ENCODE results near the gene KBTBD4. TPM values are rescaled to one million over a fixed set of nuclear protein-coding genes. Genes with fewer than 3 reads are reported as not detected.

The KBTBD4 gene
- total and polyA plus RNA-seq, 8 donors: 3.5 to 13.0 (median 6.7) TPM

DNA sequence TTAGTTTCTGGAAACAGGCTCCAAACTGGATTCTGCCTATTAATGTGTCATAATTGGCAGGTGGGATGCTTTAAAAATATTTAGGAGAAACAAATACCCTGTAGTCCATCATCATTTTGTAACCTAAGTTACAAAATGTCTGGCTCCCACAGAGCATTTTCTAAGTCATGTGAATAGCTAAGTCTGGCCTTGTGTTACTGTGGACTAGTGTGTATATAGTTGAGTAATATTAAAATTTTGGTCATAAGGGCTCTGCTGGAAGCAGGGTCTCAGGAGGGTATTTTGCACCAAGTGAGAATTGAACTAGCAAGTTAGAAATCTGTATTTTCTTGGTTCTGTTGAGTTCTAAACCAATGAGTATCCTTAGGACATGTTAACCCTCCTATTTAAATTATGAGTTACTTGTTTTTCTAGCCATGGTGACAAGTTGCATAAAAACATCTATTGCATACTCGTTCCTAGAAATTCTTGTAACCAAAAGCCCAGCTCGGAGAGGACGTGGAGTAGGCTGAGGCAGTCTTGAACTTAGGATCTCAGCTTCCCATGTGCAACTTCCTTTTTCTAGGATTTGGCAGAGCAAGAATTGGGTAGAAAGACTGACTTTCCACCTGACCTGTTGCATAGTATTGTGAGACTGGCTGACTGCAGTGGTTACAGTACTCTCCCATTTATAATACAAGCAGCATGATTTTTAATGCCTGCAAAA lies 8.0 kb downstream of the KBTBD4 start:
- Histone ChIP-seq H3K4me1 (peaks cover 0 to 9% (median 5%) of the 10 kb centered on the region in 3 donors), H3K4me3 (no peak overlapping the region), H3K9me3 (no peaks in the 10 kb centered on the region), H3K36me3 (peaks cover 0 to 27% (median 4%) of the 10 kb centered on the region in 3 donors), H3K27ac (no peak overlapping the region), H3K27me3 (no peaks in the 10 kb centered on the region)
- no peak for DNase-seq
- intact Hi-C loops (cut with DNase I): no loop called here
- FAIRE-seq: no peak
- TF ChIP-seq, protein P1, sequence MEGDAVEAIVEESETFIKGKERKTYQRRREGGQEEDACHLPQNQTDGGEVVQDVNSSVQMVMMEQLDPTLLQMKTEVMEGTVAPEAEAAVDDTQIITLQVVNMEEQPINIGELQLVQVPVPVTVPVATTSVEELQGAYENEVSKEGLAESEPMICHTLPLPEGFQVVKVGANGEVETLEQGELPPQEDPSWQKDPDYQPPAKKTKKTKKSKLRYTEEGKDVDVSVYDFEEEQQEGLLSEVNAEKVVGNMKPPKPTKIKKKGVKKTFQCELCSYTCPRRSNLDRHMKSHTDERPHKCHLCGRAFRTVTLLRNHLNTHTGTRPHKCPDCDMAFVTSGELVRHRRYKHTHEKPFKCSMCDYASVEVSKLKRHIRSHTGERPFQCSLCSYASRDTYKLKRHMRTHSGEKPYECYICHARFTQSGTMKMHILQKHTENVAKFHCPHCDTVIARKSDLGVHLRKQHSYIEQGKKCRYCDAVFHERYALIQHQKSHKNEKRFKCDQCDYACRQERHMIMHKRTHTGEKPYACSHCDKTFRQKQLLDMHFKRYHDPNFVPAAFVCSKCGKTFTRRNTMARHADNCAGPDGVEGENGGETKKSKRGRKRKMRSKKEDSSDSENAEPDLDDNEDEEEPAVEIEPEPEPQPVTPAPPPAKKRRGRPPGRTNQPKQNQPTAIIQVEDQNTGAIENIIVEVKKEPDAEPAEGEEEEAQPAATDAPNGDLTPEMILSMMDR (IDR thresholded peaks at IDR 0.05): no peak
- WGBS, 2 donors: 87 to 90% methylated on average over 3 of the region's 3 CpGs
- ATAC-seq: no peak

DNA sequence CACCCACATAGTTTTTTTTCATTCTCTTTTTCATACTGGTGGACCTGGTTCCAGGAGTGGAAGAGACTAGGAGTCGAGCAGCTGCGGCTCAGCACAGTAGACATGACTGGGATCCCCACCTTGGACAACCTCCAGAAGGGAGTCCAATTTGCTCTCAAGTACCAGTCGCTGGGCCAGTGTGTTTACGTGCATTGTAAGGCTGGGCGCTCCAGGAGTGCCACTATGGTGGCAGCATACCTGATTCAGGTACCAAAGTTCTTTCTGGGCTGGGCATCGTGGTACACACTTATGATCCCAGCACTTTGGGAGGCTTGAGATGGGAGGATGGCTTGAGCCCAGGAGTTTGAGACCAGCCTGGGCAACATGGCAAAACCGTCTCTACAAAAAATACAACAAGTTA lies 9.1 kb downstream of the KBTBD4 start:
- FAIRE-seq (no peak), DNase-seq (peak in 1 of 6 donors; percentile 19), ATAC-seq (no peak)
- 97 to 99% methylated on average over 7 of the region's 7 CpGs for WGBS, 2 donors
- Histone ChIP-seq H3K4me3 (no peak overlapping the region), H3K4me1 (peaks cover 0 to 9% (median 5%) of the 10 kb centered on the region in 3 donors), H3K27ac (no peak overlapping the region), H3K27me3 (no peaks in the 10 kb centered on the region), H3K36me3 (peaks cover 0 to 26% (median 4%) of the 10 kb centered on the region in 3 donors), H3K9me3 (no peaks in the 10 kb centered on the region)
- intact Hi-C loops (cut with DNase I): no loop called here
- TF ChIP-seq, protein P1 (IDR thresholded peaks at IDR 0.05): no peak

DNA sequence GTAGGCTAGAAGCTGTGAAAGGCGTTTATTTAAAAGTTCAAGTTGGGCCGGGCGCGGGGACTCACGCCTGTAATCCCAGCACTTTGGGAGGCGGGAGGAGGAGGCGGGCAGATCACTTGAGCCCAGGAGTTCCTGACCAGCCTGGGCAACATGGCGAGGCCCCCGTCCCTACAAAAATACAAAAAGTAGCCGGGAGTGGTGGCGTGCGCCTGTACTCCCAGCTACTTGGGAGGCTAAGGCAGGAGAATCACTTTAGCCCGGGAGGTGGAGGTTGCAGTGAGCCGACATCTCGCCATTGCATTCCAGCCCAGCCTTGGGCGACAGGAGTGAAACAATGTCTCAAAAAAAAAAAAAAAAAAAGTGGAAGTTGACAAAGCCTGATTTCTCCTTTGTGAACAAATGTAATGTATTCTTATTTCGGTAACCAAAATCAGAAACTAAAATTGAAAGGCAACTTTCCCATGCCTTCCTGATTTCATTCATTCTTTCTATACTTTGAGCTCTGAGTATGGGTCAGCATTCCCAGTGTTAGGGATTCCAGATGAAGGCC lies 12.5 kb downstream of the KBTBD4 start:
- Histone ChIP-seq H3K27ac (peak overlapping the region; percentile 44 to 62 (median 52)), H3K4me3 (peak overlapping the region; percentile 79 to 96 (median 90)), H3K36me3 (peaks cover 0 to 4% (median under 1%) of the 10 kb centered on the region in 3 donors), H3K9me3 (no peaks in the 10 kb centered on the region), H3K27me3 (no peaks in the 10 kb centered on the region), H3K4me1 (peaks cover 0 to 9% (median 5%) of the 10 kb centered on the region in 3 donors)
- TF ChIP-seq, protein P1 (IDR thresholded peaks at IDR 0.05): no peak
- no peak for DNase-seq
- no peak for FAIRE-seq
- ATAC-seq: peak; percentile 22 to 46 (median 36)
- 21 to 22% methylated on average over 17 of the region's 17 CpGs for WGBS, 2 donors
- intact Hi-C loops (cut with DNase I): no loop called here

DNA sequence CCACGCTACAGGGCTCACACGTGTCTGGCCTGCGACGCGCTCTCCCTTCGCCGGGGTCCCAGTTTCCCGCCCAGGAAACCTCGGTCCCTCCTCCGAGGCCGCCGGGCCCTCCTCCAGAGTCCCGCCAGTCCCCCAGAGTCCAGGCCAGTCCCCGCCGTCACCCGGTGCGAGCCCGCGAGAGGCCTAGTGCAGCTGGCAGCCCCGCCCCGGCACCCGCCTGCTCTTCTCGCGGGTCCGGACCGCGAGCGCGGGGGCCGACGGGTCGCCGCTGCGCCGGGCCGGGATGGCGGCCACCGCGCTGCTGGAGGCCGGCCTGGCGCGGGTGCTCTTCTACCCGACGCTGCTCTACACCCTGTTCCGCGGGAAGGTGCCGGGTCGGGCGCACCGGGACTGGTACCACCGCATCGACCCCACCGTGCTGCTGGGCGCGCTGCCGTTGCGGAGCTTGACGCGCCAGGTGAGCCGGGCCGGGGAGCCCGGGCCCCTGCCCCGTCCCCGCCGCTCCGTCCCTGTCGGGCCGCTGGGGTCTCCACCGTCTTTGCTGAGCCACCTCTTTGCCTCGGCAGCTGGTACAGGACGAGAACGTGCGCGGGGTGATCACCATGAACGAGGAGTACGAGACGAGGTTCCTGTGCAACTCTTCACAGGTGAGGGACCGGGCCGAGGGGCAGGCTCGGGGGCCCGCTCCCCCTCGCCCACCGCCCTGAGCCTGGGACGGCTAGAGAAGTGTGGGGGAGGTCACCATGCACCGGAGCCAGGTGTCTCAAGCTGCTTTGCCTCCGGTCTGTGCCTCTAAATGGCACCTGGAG lies 13.2 kb downstream of the KBTBD4 start, which contains the start of gene PTPMT1:
PTPMT1 (plus strand) TSS at position 260 of the 809 bp plus-strand sequence; CDS start at position 284, 24 bp downstream.
- Histone ChIP-seq H3K27ac (peak within 1 kb of the TSS; percentile 44 to 62 (median 52)), H3K36me3 (peaks cover 0 to 4% (median 0%) of the 10 kb centered on the region in 3 donors), H3K4me3 (peak within 1 kb of the TSS; percentile 79 to 96 (median 90)), H3K9me3 (no peaks in the 10 kb centered on the region), H3K4me1 (peaks cover 0 to 9% (median 5%) of the 10 kb centered on the region in 3 donors), H3K27me3 (no peaks in the 10 kb centered on the region)
- FAIRE-seq (no peak), ATAC-seq (peak; percentile 93 to 97 (median 96)), DNase-seq (peak; percentile 67 to 90 (median 80))
- intact Hi-C loops (cut with DNase I): no loop called here
- 0% methylated on average over 66 to 86 of the region's 86 CpGs for WGBS, 2 donors
- TF ChIP-seq, protein P1 (IDR thresholded peaks at IDR 0.05): no peak
